Measurements from ENCODE around the gene SOWAHA. TPM values are rescaled to one million over a fixed set of nuclear protein-coding genes. Genes with fewer than 3 reads are reported as not detected.

The SOWAHA gene
- total and polyA plus RNA-seq, 2 of the 8 experiments (the other 6 are each of a cell fraction or from before 2014, with no cell fraction given), result 0.09 to 0.11 TPM

DNA sequence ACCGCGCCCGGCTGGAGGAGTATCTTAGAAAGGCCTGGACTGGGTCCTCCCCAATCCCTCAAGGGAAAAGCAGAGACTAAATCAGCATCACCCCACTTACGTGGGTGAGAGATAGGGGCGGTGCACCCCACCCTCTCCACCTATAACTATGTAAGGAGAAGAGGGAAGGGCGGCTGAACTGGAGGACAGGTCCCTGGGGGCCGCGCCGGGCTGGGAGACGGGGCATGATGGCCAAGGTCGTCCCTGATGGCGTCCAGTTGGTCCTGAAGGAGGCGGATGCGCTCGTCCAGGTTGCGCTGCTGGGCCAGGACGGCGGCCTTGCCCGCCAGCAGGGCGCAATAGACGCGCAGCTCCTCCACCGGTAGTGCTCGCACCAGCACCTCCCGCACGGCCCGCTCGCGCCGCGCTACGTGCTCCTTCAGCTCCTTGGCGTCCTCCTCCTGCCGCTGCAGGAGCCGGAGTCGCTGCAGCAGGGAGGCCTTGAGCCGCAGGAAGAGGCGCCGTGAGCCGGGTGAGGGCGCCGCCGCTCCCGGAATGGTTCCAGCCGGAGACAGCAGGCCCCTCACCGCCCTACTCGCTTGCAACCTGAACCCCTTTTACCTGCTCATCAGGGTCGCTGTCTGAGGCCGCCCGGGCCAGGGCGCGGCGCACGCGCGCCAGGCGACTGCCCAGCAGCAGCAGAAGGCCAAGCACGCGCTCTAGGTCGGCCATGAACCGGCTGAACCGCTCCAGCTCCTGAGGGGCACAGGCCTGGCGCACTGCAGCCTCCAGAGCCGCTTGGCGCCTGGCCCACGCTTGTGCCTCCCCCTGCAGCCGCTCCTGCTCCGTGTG lies 9.8 kb downstream of the SOWAHA start (continued):
- TF ChIP-seq SIX5 (IDR thresholded peaks at IDR 0.05; ENCODE audit: low read depth, low read length), result no peak
- TF ChIP-seq EGR1 (IDR thresholded peaks at IDR 0.05; ENCODE audit: borderline replicate concordance, low read depth, low read length), result peak; percentile 28; the same call in 1 of the 2 replicates
- peak; percentile 74 for TF ChIP-seq KDM4A (IDR thresholded peaks at IDR 0.05; ENCODE audit: low read depth, low read length, severe bottlenecking)
- TF ChIP-seq TAF7 (optimal IDR thresholded peaks at IDR 0.05; ENCODE audit: borderline replicate concordance, low read depth, low read length), result peak; percentile 80
- TF ChIP-seq JUND (IDR thresholded peaks at IDR 0.05; ENCODE audit: low read length), result no peak
- no peak for TF ChIP-seq CEBPB (IDR thresholded peaks at IDR 0.05; ENCODE audit: low read depth, low read length)
- 0 out of 2 replicates have a peak, but pooled peaks have one; percentile 66 for TF ChIP-seq GABPA (IDR thresholded peaks at IDR 0.05; ENCODE audit: borderline replicate concordance, insufficient read depth, low read length)
- TF ChIP-seq SIRT6 (IDR thresholded peaks at IDR 0.05; ENCODE audit: low read length), result no peak
- 0 out of 2 replicates have a peak, but pooled peaks have one; percentile 5 for TF ChIP-seq TCF12 (IDR thresholded peaks at IDR 0.05; ENCODE audit: low read depth, low read length)
- TF ChIP-seq SAP30 (IDR thresholded peaks at IDR 0.05; ENCODE audit: insufficient read depth, insufficient replicate concordance, low read length), result no peak
- peak; percentile 81 for TF ChIP-seq TAF1 (IDR thresholded peaks at IDR 0.05; ENCODE audit: low read depth, low read length)
- peak; percentile 58 for TF ChIP-seq RBBP5 (IDR thresholded peaks at IDR 0.05; ENCODE audit: borderline replicate concordance, low read depth, low read length)
